ENCODE results near the gene LRRC59.

Gene LRRC59

DNA sequence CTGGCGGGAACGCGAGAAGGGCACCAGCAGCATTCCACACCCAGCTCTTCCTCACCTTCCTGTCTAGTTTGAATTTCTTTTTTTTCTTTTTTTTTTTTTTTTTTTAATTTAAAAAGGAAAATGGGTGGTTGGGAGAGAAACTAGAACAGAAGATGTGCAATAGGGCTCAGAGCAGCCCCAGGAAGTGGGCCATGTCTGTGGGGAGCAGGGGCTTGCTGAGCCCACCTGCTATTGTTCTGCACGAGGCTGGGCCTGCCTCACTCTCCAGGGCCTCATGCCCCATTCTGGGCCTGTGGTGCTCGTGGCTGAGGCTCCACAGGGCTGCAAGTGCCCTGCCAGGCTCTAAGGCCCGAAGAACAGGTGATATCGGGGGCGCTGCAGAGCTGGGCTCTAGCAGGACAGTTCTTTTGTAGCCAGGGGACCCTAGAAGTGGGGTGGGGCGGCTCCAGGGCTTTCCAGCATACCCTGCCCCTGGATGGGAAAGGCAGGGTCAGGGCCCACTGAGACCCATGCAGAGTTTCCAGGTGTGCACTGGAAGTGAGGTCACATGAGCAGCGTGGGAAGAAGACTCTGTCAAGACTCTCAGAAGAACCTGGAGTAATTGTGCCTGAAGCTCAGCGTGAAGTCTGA is 36.7 kb downstream of the LRRC59 start:
- no peak for DNase-seq

GRCh38 chr17:50359998-50360461 is 37.3 kb downstream of the LRRC59 start:
- no peak for DNase-seq

DNA sequence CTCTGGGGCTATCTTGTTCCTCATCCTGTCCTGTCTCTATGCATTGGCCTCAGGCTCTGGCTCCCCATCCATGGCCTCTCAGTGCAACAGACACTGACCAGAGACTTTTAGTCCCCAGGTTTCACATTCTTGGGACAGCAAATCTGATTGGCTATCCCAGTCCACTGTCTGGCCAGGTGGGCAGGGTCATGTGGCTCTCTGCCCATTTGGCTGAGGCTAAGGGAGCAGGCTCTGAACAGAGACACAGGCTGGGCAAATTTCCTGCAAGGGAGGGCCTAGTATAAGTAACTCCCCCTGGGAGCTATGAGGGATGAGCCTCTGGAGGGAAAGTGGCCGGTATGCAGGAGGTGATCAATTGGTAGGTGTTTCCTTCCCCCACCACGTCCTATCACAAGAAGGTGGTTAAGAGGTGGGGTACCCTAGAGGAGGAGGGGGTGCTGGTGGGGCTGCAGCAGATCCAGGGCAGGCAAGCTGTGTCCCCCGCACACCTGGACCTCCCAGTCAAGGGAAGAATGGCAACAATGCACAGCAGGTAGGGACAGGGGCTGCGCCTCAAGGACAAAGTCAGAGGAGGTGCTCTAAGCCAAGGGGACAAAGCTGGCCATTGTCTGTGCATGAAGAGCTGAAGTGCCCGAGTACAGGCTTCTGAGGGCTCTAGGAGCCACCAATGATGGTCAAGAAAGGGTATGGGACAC is 38.2 kb downstream of the LRRC59 start:
- DNase-seq: no peak

DNA sequence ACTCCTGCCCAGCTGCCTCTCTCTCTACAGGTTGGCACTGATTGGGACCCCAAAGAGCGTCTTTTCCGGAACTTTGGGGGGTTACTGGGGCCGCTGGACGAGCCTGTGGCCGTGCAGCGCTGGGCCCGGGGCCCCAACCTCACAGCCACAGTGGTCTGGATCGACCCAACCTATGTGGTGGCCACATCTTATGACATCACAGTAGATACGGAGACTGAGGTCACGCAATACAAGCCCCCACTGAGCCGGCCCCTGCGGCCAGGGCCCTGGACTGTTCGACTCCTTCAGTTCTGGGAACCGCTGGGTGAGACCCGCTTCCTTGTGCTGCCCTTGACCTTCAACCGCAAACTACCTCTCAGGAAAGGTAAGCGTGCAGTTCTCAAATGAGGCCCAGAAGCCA is 39.1 kb downstream of the LRRC59 start:
- no peak for DNase-seq

GRCh38 chr17:50356892-50357510 is 40.3 kb downstream of the LRRC59 start:
- DNase-seq: no peak

DNA sequence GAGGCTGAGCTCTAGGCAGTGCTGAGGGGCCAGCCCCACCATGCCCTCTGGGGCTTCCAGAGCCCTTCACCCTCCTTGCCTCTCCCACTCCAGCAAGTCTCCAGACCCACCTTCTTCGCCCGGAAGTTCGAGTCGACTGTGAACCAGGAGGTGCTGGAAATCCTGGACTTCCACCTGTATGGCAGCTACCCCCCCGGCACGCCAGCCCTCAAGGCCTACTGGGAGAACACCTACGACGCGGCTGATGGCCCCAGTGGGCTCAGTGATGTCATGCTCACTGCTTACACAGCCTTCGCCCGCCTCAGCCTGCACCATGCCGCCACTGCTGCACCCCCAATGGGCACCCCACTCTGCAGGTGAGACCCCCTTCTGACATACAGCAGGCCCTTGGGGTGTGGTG is 40.9 kb downstream of the LRRC59 start:
- no peak for DNase-seq

DNA sequence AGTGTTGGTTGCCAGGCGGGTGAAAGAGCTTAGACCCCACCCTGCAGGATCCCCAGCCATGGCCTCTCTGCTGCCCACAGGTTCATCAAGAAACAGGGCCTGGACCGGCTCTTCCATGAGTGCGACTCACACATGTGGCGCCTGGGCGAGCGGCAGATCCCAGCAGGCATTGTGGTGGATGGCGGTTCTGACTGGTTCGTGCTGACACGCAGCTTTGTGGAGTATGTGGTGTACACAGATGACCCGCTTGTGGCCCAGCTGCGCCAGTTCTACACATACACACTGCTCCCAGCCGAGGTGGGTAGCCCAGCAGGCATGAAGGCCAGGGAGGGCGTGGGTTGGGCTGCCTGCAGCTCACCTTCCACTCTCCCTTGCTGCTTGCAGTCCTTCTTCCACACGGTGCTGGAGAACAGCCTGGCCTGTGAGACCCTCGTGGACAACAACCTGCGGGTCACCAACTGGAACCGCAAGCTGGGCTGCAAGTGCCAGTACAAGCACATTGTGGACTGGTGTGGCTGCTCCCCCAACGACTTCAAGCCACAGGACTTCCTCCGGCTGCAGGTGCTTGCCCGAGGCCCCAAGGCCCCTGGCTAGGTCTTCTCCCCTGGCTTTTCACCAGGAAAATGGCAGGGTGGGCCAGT is 41.5 kb downstream of the LRRC59 start:
- no peak for DNase-seq

GRCh38 chr17:50355336-50355700 is 42.0 kb downstream of the LRRC59 start:
- DNase-seq: no peak

DNA sequence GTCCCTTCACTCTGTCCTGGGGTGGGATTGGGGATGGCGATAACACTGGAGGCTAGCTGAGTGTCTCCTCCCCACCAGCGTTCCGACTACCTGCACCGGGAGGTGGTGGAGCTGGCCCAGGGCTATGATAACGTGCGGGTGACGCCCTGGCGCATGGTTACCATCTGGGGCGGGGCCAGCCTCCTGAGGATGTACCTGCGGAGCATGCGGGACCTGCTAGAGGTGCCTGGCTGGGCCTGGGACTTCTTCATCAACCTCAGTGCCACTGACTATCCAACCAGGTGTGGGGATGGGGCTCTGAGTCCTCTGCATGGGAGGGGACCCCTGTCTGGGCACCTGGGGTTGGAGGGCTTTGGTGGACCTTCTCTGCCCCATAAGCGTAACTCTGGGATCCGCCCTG is 42.5 kb downstream of the LRRC59 start:
- DNase-seq: no peak

DNA sequence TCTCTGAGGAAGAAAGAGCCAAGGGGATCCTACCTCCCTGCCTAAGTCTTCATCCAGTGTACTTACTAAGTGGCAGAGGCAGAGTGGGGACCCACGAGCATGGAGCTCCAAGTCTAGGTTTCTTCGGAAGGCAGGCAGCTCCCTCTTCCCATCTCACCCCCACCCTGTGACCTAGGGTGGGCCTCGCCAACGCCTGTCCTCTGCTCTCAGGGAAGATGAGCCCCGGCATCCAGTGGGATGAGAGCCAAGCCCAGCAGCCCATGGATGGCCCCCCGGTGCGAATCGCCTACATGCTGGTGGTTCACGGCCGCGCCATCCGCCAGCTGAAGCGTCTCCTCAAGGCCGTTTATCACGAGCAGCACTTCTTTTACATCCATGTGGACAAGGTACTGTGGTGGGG is 43.1 kb downstream of the LRRC59 start:
- DNase-seq: no peak

- no peak for DNase-seq
Measured at GRCh38 chr17:50353600-50354195, 43.6 kb downstream of the LRRC59 start.

- no peak for DNase-seq
Measured at GRCh38 chr17:50352693-50353599, 44.4 kb downstream of the LRRC59 start.

GRCh38 chr17:50352072-50352692 is 45.1 kb downstream of the LRRC59 start:
- no peak for DNase-seq

- no peak for DNase-seq
Measured at GRCh38 chr17:50350733-50351132, 46.6 kb downstream of the LRRC59 start.

GRCh38 chr17:50349243-50349600 is 48.1 kb downstream of the LRRC59 start:
- DNase-seq: no peak

DNA sequence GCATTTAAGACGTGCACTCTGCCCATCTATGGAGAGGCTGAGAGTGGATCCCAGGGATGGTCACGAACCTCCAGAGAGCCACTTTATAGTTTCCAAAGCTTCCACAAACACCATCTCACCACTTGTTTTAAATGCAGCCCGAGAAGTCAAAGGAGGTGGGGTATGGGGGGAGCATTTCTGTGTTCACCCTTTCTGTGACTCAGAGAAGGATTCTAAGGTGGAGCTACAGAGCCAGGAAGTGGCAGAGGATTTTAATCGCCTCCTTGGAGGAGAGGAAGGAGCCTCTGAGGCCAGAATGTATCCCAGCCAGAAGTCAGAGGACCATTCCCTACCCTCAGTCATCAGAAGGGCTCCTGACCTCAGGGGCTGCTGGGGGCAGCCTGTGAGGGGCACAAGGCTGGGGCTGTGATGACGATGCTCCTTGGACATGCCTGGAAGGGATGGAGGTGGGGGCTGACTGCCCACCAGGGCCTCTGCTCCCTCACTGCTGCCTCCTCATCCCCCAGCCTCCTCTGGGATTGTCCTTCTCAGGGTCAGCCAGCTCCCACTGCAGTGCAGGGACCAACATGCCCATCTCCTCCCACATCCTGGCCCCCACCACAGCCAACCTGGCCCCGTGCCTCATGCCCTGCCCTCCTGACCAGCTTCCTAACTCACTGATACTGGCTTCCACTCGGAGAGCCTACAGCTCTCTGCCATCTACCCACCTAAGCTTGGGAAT is 48.6 kb downstream of the LRRC59 start:
- DNase-seq: peak; percentile 10

DNA sequence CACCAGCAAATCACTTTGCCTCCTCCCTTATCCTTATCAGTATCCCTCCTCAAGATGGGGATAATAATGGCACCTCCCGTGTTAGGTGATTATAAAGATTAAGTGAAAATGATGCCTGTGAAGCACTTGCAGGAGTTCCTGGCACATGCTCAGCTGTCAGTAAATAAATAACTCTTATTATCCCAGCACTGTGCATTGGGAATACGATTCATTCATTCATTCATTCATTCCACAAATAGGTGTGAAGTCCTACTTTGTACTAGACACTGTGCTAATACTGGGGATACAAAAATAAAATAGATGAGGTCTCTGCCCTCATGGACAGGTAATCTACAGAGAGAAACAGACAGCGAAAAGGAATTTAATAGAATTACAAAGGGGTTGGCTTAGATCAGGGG is 49.4 kb downstream of the LRRC59 start:
- no peak for DNase-seq

GRCh38 chr17:50347117-50347893 is 50.0 kb downstream of the LRRC59 start:
- DNase-seq: no peak

DNA sequence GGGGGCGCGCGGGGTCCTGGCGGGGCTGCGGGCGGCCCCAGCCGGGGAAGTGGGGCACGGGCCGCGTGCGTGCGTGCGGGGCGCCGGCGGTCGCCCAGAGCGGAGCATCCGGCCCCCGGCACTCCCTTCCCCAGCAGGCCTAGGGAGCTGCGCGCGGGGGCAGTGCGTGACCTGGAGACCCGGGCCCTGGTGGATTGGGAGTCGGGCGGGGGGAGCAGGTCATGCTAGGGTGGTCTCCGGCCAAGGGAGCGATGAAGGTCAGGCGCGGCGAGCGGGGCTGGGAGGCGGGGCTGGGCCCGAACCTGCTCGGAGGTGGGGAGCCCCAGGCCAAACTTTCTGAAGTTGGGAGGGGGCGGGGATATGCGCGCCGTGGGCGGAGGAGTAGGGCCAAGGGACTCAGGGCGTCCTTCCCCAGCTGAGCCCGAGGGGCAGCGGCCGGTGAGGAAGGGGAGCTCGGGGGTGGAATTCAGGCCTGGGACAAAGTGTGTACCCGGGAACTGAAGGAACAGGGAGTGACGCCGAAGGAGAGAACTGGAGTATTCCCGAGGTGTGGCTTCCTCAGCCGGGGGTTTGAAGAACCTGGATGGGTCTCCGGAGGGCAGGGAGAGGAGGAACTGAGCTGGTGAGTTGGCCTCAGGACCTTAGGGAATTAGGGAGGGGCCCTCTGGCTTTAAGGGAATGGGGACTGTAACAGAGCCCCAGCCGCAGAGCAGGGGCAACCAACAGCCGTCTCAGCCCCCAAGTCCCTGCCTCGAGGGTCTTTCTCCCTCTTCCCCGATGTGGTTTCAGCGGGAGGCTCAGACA is 50.8 kb downstream of the LRRC59 start:
- DNase-seq: peak; percentile 45

Measured in amniotic stem cell (primary cell).